Liver (tissue), 9 donors: ENCODE data around the gene SDHB. TPM values are rescaled to one million over a fixed set of nuclear protein-coding genes. Genes with fewer than 3 reads are reported as not detected.

Source experiments
- DNase-seq: peaks from one replicate; pipeline ENCODE4 v3.0.0-alpha.2; 2017; ENCODE audit warnings: low spot score
- H3K27ac ChIP-seq, 2 donors: one replicate each; pipeline ENCODE4 v1.7.0; 2013; ENCODE audit warnings: inconsistent platforms in 2 of 2, low read length in 2 of 2, control low read depth in 1 of 2, low read depth in 1 of 2, mild to moderate bottlenecking in 1 of 2
- H3K27me3 ChIP-seq, 4 donors: one replicate each; pipeline versions ENCODE4 v1.6.1 to v1.7.0; 2013; ENCODE audit warnings: low read length in 3 of 4, inconsistent platforms in 1 of 4, mild to moderate bottlenecking in 1 of 4, moderate library complexity in 1 of 4; ENCODE audit not compliant: control insufficient read depth in 4 of 4, insufficient read depth in 4 of 4
- H3K36me3 ChIP-seq, 4 donors: one replicate each; pipeline versions ENCODE4 v1.6.1 to v1.7.0; 2013; ENCODE audit warnings: low read length in 3 of 4, mild to moderate bottlenecking in 3 of 4, low read depth in 1 of 4, moderate library complexity in 1 of 4; ENCODE audit not compliant: control insufficient read depth in 4 of 4, insufficient read depth in 3 of 4
- H3K4me1 ChIP-seq, 4 donors: one replicate each; pipeline versions ENCODE4 v1.6.1 to v1.7.0; 2013; ENCODE audit warnings: low read length in 3 of 4, mild to moderate bottlenecking in 3 of 4, moderate library complexity in 1 of 4; ENCODE audit not compliant: control insufficient read depth in 4 of 4, insufficient read depth in 4 of 4
- H3K4me3 ChIP-seq, 3 donors: one replicate each; pipeline versions ENCODE4 v1.6.1 to v1.7.0; 2013; ENCODE audit warnings: low read length in 3 of 3, control low read depth in 1 of 3, low read depth in 1 of 3, mild to moderate bottlenecking in 1 of 3
- H3K9ac ChIP-seq, 2 donors: one replicate each; pipeline ENCODE4 v1.7.0; 2013; ENCODE audit warnings: low read length in 2 of 2, mild to moderate bottlenecking in 2 of 2, moderate library complexity in 2 of 2, control low read depth in 1 of 2, low read depth in 1 of 2
- H3K9me3 ChIP-seq, 4 donors: one replicate each; pipeline versions ENCODE4 v1.6.1 to v1.7.0; 2013; ENCODE audit warnings: low read length in 3 of 4; ENCODE audit not compliant: control insufficient read depth in 4 of 4
- EGR1 ChIP-seq, 2 donors: IDR thresholded peaks; 2 replicates each; pipeline ENCODE4 v1.6.1; 2016 to 2018; ENCODE audit warnings: antibody characterized with exemption in 2 of 2, low read depth in 2 of 2
- FOXA2 ChIP-seq: IDR thresholded peaks from 2 replicates; pipeline ENCODE4 v1.6.1; 2016; ENCODE audit warnings: antibody characterized with exemption
- HNF4A ChIP-seq, 2 donors: conservative IDR thresholded peaks; 2 replicates each; pipeline ENCODE4 v1.6.1; 2016; ENCODE audit warnings: antibody characterized with exemption in 2 of 2, mild to moderate bottlenecking in 2 of 2
- HNF4G ChIP-seq: IDR thresholded peaks from 2 replicates; pipeline ENCODE4 v1.6.1; 2016; ENCODE audit warnings: antibody characterized with exemption
- NR2F2 ChIP-seq: IDR thresholded peaks from 2 replicates; pipeline ENCODE4 v1.6.1; 2016; ENCODE audit warnings: antibody characterized with exemption
- RAD21 ChIP-seq, 2 donors: IDR thresholded peaks; 2 replicates each; pipeline ENCODE4 v1.6.1; 2016; ENCODE audit warnings: antibody characterized with exemption in 2 of 2, mild to moderate bottlenecking in 2 of 2
- RXRA ChIP-seq, 2 donors: IDR thresholded peaks; 2 replicates each; pipeline ENCODE4 v1.6.1; 2017 to 2018; ENCODE audit warnings: antibody characterized with exemption in 2 of 2, mild to moderate bottlenecking in 1 of 2
- TAF1 ChIP-seq: conservative IDR thresholded peaks from 2 replicates; pipeline ENCODE4 v1.6.1; 2016; ENCODE audit warnings: antibody characterized with exemption, mild to moderate bottlenecking
- YY1 ChIP-seq: IDR thresholded peaks from 2 replicates; pipeline ENCODE4 v1.6.1; 2016; ENCODE audit warnings: antibody characterized with exemption, mild to moderate bottlenecking
- WGBS: extraction: QIAGEN DNeasy Blood & Tissue Kit; methylation state at CpG from one replicate; pipeline ENCODE4 v1.1.7; 2013; 5-methylcytosine and 5-hydroxymethylcytosine counted together
- polyA plus RNA-seq, 2 donors: library from polyadenylated mRNA; stranded (reverse) in 1 of 2; unstranded in 1 of 2; fragments of 200-250 nt in 1 of 2; fragments of >200 nt in 1 of 2; fragmentation: Nextera tagmentation in 1 of 2; extraction: Ambion mirVana in 1 of 2; gene quantifications; one replicate each; pipeline versions ENCODE4 v1.2.1 to v1.2.3, GENCODE V29; 2013 to 2015
- total RNA-seq, 2 donors: library from RNA; depleted of rRNA; stranded (reverse); fragments of >200 nt; gene quantifications; one replicate each; pipeline ENCODE4 v1.2.3, GENCODE V29; 2014
- TF ChIP-seq, protein P1 (sequence below): IDR thresholded peaks from 2 replicates; pipeline ENCODE4 v1.6.1; 2016; ENCODE audit warnings: antibody characterized with exemption
- TF ChIP-seq, protein P2 (sequence below): IDR thresholded peaks from 2 replicates; pipeline ENCODE4 v1.6.1; 2016; ENCODE audit warnings: antibody characterized with exemption
- TF ChIP-seq, protein P3 (sequence below): IDR thresholded peaks from 2 replicates; pipeline ENCODE4 v1.6.1; 2016; ENCODE audit warnings: antibody characterized with exemption
- donor health status: healthy.
- donor health status: healthy.
- donor health status: healthy.
- donor health status: healthy.
- donor health status: healthy.

SDHB gene
- total and polyA plus RNA-seq, 4 donors = 73.9 to 279 (median 172) TPM

- Histone ChIP-seq H3K27me3 (no peaks in the 10 kb centered on the region), H3K4me3 (no peak overlapping the region)
- 87% methylated on average over 1 of the region's 1 CpG for WGBS
Observed at GRCh38 chr1:17024721-17025120, 29.1 kb downstream of the SDHB start.

DNA sequence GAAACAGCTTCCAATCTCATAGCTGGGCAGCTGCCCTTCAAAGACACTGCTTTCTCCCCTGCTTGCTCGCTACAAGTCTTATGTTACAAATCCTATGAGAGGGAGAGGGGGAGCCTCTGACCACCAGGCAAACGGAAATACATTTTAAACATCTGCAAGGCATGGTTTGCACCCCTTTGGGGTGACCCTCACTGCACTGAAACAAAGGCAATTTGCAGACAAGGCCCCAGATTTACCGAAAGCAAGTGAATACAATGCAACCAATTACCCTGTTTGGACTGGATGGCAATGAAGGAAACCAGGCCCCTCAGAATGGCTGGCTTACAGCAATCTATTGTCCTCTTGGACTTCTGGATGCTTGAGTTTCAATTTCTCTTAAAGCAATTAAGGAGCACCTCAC is 30.3 kb downstream of the SDHB start:
- WGBS = 88% methylated on average over 3 of the region's 3 CpGs
- H3K27ac ChIP-seq = no peak overlapping the region
- H3K4me3 ChIP-seq = no peak overlapping the region

More at GRCh38 chr1:17024721-17025120, 29.1 kb downstream of the SDHB start:
- Histone ChIP-seq H3K9me3 (no peaks in the 10 kb centered on the region), H3K36me3 (peaks cover 25 to 96% (median 70%) of the 10 kb centered on the region in 4 donors), H3K27ac (no peak overlapping the region), H3K9ac (no peak overlapping the region), H3K4me1 (no peaks in the 10 kb centered on the region)
- TF ChIP-seq RAD21 (IDR thresholded peaks at IDR 0.05) (no peak), EGR1 (IDR thresholded peaks at IDR 0.05; ENCODE audit: low read depth in 2 of 2) (no peak), TAF1 (no peak), YY1 (no peak)
- DNase-seq = no peak

GRCh38 chr1:17023102-17023501 is 30.7 kb downstream of the SDHB start:
- TF ChIP-seq NR2F2 (no peak), RAD21 (IDR thresholded peaks at IDR 0.05) (no peak), EGR1 (IDR thresholded peaks at IDR 0.05; ENCODE audit: low read depth in 2 of 2) (no peak), HNF4G (no peak), RXRA (IDR thresholded peaks at IDR 0.05) (no peak), FOXA2 (no peak)
- TF ChIP-seq, protein P1, sequence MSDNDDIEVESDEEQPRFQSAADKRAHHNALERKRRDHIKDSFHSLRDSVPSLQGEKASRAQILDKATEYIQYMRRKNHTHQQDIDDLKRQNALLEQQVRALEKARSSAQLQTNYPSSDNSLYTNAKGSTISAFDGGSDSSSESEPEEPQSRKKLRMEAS = no peak
- TF ChIP-seq, protein P2, sequence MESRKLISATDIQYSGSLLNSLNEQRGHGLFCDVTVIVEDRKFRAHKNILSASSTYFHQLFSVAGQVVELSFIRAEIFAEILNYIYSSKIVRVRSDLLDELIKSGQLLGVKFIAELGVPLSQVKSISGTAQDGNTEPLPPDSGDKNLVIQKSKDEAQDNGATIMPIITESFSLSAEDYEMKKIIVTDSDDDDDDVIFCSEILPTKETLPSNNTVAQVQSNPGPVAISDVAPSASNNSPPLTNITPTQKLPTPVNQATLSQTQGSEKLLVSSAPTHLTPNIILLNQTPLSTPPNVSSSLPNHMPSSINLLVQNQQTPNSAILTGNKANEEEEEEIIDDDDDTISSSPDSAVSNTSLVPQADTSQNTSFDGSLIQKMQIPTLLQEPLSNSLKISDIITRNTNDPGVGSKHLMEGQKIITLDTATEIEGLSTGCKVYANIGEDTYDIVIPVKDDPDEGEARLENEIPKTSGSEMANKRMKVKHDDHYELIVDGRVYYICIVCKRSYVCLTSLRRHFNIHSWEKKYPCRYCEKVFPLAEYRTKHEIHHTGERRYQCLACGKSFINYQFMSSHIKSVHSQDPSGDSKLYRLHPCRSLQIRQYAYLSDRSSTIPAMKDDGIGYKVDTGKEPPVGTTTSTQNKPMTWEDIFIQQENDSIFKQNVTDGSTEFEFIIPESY = no peak
- TF ChIP-seq, protein P3, sequence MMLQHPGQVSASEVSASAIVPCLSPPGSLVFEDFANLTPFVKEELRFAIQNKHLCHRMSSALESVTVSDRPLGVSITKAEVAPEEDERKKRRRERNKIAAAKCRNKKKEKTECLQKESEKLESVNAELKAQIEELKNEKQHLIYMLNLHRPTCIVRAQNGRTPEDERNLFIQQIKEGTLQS = no peak

More for the DNA sequence above, 30.3 kb downstream of the SDHB start:
- peaks cover 25 to 98% (median 77%) of the 10 kb centered on the region in 4 donors for H3K36me3 ChIP-seq
- H3K9ac ChIP-seq = no peak overlapping the region
- no peaks in the 10 kb centered on the region for H3K4me1 ChIP-seq
- TF ChIP-seq HNF4A (conservative IDR thresholded peaks at IDR 0.05) = no peak
- no peak for TF ChIP-seq TAF1
- TF ChIP-seq, protein P3 = no peak
- H3K27me3 ChIP-seq = no peaks in the 10 kb centered on the region
- DNase-seq = no peak
- H3K9me3 ChIP-seq = no peaks in the 10 kb centered on the region

More at GRCh38 chr1:17023102-17023501, 30.7 kb downstream of the SDHB start:
- DNase-seq = no peak
- no peaks in the 10 kb centered on the region for H3K27me3 ChIP-seq
- 72% methylated on average over 4 of the region's 4 CpGs for WGBS
- no peak overlapping the region for H3K9ac ChIP-seq
- H3K27ac ChIP-seq = no peak overlapping the region
- no peaks in the 10 kb centered on the region for H3K4me1 ChIP-seq
- no peak overlapping the region for H3K4me3 ChIP-seq
- H3K9me3 ChIP-seq = no peaks in the 10 kb centered on the region
- peaks cover 25 to 98% (median 77%) of the 10 kb centered on the region in 4 donors for H3K36me3 ChIP-seq
